ENCODE measurements around the gene PDIA5. TPM values are rescaled to one million over a fixed set of nuclear protein-coding genes. Genes with fewer than 3 reads are reported as not detected.

Gene PDIA5
- total RNA-seq, 1 donor from 2014 or later = 128 TPM

- no peaks in the 10 kb centered on the region for H3K27me3 Mint-ChIP-seq (ENCODE audit: low read depth)
- H3K4me3 Mint-ChIP-seq (ENCODE audit: unreplicated experiment) = no peak overlapping the region
- H3K27ac Mint-ChIP-seq (ENCODE audit: unreplicated experiment) = no peak overlapping the region
- no peak for DNase-seq (ENCODE audit: low spot score)
- H3K9me3 Mint-ChIP-seq (ENCODE audit: low read depth) = no peaks in the 10 kb centered on the region
- H3K4me1 Mint-ChIP-seq (ENCODE audit: low read depth) = peaks cover 29% of the 10 kb centered on the region
- no peak for TF ChIP-seq CTCF (IDR thresholded peaks at IDR 0.05)
- H3K36me3 Mint-ChIP-seq (ENCODE audit: low read depth) = no peaks in the 10 kb centered on the region
These were observed 8.3 kb upstream of the PDIA5 start for GRCh38 chr3:123058505-123058904.

- H3K27ac Mint-ChIP-seq (ENCODE audit: unreplicated experiment) = no peak overlapping the region
- no peak overlapping the region for H3K4me3 Mint-ChIP-seq (ENCODE audit: unreplicated experiment)
- no peak for DNase-seq (ENCODE audit: low spot score)
- H3K4me1 Mint-ChIP-seq (ENCODE audit: low read depth) = peaks cover 19% of the 10 kb centered on the region
- H3K27me3 Mint-ChIP-seq (ENCODE audit: low read depth) = no peaks in the 10 kb centered on the region
- no peaks in the 10 kb centered on the region for H3K36me3 Mint-ChIP-seq (ENCODE audit: low read depth)
- no peak for TF ChIP-seq CTCF (IDR thresholded peaks at IDR 0.05)
- H3K9me3 Mint-ChIP-seq (ENCODE audit: low read depth) = no peaks in the 10 kb centered on the region
These were observed 6.8 kb upstream of the PDIA5 start for GRCh38 chr3:123060054-123060453.

GRCh38 chr3:123061856-123062255 is 5.0 kb upstream of the PDIA5 start:
- H3K27ac Mint-ChIP-seq (ENCODE audit: unreplicated experiment) = no peak overlapping the region
- peaks cover 12% of the 10 kb centered on the region for H3K4me1 Mint-ChIP-seq (ENCODE audit: low read depth)
- no peak for DNase-seq (ENCODE audit: low spot score)
- no peak overlapping the region for H3K4me3 Mint-ChIP-seq (ENCODE audit: unreplicated experiment)
- no peaks in the 10 kb centered on the region for H3K36me3 Mint-ChIP-seq (ENCODE audit: low read depth)
- no peaks in the 10 kb centered on the region for H3K27me3 Mint-ChIP-seq (ENCODE audit: low read depth)
- no peak for TF ChIP-seq CTCF (IDR thresholded peaks at IDR 0.05)
- H3K9me3 Mint-ChIP-seq (ENCODE audit: low read depth) = no peaks in the 10 kb centered on the region

GRCh38 chr3:123063034-123063433 is 3.8 kb upstream of the PDIA5 start:
- no peak for TF ChIP-seq CTCF (IDR thresholded peaks at IDR 0.05)
- Mint-ChIP-seq H3K27me3 (ENCODE audit: low read depth) (no peaks in the 10 kb centered on the region), H3K36me3 (ENCODE audit: low read depth) (peaks cover under 1% of the 10 kb centered on the region), H3K4me3 (ENCODE audit: unreplicated experiment) (no peak overlapping the region), H3K9me3 (ENCODE audit: low read depth) (no peaks in the 10 kb centered on the region), H3K27ac (ENCODE audit: unreplicated experiment) (no peak overlapping the region), H3K4me1 (ENCODE audit: low read depth) (peaks cover 12% of the 10 kb centered on the region)
- no peak for DNase-seq (ENCODE audit: low spot score)

- DNase-seq (ENCODE audit: low spot score) = no peak
- H3K4me1 Mint-ChIP-seq (ENCODE audit: low read depth) = peaks cover 24% of the 10 kb centered on the region
- H3K36me3 Mint-ChIP-seq (ENCODE audit: low read depth) = peaks cover 1% of the 10 kb centered on the region
- H3K9me3 Mint-ChIP-seq (ENCODE audit: low read depth) = no peaks in the 10 kb centered on the region
- H3K4me3 Mint-ChIP-seq (ENCODE audit: unreplicated experiment) = no peak overlapping the region
- no peak overlapping the region for H3K27ac Mint-ChIP-seq (ENCODE audit: unreplicated experiment)
- H3K27me3 Mint-ChIP-seq (ENCODE audit: low read depth) = no peaks in the 10 kb centered on the region
- TF ChIP-seq CTCF (IDR thresholded peaks at IDR 0.05) = no peak
These were observed 2.3 kb upstream of the PDIA5 start for GRCh38 chr3:123064506-123064905.

Data from chondrocyte (in vitro differentiated cells).